HT-29 (cell line): ENCODE data around the gene INSRR. TPM values are rescaled to one million over a fixed set of nuclear protein-coding genes. Genes with fewer than 3 reads are reported as not detected.

ENCODE experiments used
- DNase-seq: peaks from one replicate; pipeline ENCODE4 v3.0.0-alpha.2; 2015; ENCODE audit warnings: low spot score
- total RNA-seq: library from RNA; depleted of rRNA; stranded (reverse); fragments of >200 nt; shearing (Covaris generic); gene quantifications from 2 replicates; pipeline ENCODE4 v1.2.3, GENCODE V29; 2014

The INSRR gene
- total RNA-seq, 1 experiment from 2014 or later: 0.03 TPM

- DNase-seq: no peak
Observed at GRCh38 chr1:156852418-156852874, 6.5 kb downstream of the INSRR start.

- DNase-seq: no peak
Observed at GRCh38 chr1:156851779-156852417, 7.0 kb downstream of the INSRR start.

DNA sequence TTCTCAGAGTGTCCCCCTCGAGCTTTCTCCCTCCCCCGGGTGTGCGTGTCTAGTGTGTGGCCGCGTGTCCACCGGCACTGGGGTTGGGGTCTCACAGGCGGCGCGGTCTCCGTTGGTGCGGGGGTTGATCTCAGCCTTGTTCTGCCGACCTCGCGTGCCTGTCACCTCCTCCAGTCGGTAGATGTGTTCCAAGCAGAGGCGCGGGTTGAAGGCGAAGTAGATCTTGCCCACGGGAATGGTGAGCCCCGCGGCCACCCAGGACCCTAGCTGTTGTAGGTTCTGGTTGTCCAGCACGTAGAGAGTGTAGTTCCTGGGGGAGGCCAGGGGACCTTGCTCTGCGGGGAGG lies 9.8 kb downstream of the INSRR start:
- no peak for DNase-seq

DNA sequence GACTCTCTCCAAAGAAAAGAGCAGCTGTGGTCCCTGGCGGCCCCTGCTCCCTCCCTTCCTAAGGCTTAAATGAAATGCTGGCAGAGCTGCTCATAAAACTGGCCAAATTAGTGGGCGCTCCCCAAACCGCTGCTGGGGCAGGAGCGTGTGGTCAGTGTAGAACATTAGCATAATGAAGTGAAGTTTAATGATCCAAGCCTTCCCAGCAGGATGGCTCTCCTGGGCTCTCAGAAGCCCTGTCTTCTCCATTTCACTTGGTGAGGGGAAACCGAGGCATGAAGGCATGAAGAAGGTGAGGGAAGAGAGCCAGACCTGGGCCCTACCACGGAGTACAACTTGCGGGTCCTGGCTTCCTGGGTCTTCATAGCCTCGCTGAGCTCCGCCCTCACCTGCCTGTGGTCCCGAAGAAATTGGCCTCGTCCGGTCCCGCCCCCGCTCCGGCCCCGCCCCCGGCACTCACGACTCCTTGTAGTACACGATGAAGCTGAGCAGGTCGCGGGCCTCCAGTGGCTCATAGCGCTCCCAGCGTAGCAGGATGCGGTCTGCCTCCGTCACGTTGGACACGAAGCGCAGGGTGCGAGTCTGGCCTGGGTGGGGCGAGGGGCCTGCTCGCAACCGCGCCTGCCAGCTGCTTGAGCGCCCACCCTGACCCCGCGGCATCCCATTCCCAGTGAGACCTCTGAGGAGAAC lies 10.3 kb downstream of the INSRR start:
- DNase-seq: no peak

DNA sequence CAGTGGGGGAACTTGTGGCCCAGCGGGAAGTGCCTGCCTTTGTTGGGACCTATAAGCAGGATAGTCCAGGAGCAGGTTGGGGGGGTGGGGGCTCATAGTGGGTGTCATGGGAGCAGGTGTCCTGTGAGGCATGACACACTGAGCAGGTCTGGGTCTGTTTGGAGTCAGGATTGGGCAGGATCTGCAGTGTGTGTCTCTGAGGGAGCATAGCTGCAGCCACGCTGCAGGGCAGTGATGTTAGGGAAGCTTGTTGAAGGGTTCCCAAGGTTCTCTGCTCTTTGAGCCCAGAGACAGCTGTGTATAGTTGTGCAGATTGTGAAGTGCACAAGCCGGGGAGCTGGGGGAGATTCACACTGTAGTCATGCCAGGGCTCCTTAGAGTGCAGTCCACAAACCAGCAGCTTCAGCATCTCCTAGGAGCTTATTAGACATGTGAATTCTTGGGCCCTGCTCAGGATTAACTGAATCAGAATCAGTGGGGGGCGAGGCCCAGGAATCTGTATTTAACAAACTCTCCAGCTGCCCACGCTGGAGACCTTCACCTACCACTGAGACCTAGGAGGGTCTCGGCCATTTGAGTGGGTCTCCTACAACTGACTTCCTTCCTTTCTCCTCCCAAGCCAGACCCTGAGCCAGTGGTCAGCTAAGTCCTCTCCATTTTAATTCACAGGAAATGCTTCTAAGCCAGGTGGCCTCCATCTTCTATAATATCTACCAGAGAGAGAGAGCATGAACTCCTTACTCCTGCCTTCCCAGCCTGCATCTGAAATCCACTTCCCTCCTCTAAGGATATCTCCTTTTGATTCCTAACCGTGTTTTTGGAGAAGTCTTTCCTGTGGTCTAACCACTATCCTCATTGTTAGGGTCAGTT lies 11.1 kb downstream of the INSRR start:
- no peak for DNase-seq

DNA sequence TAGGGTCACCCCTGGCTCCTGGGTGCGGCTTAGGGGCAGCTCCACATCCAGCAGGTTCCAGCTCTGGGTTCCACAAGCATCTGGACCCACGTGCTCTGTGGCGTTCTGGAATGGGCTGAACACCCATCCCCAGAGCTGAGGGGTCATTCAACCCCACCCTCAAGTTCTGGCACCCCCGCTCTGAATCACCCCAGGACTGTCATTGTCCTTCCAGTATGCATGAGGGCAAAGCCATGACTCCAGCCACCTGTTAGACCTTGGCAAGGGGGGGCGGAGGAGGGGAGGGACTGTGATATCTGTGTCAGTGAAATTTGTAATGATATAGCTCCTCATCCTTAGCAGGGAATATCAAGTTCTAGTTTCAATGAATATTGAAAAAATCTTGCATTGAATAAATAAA lies 12.3 kb downstream of the INSRR start:
- no peak for DNase-seq

GRCh38 chr1:156845953-156846545 lies 12.9 kb downstream of the INSRR start:
- no peak for DNase-seq

- no peak for DNase-seq
Observed at GRCh38 chr1:156845055-156845952, 13.6 kb downstream of the INSRR start.

DNA sequence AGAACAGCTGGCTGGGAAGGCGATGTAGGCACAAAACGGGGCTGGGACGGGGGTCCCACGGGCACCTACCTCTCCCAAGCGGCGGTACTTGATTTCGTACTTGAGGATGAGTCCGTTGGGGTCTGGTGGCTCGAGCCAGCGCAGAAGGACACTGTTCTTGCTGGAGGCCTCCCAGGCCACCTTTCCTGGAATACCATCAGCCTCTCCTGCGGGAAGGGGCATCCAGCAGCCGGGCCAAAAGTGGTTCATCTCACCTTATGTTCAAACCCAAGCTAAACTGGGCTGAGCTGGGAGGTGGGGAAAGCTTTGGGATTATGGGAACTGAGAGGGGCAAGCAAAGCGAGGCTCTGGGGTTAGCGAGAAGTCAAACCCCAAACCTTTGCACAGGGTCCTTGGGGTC lies 14.3 kb downstream of the INSRR start:
- DNase-seq: no peak

- DNase-seq: no peak
Observed at GRCh38 chr1:156844102-156844501, 14.8 kb downstream of the INSRR start.

- no peak for DNase-seq
Observed at GRCh38 chr1:156842618-156843300, 16.2 kb downstream of the INSRR start.

GRCh38 chr1:156841295-156841855 lies 17.5 kb downstream of the INSRR start:
- no peak for DNase-seq

- DNase-seq: no peak
Observed at GRCh38 chr1:156840898-156841279, 18.0 kb downstream of the INSRR start.

DNA sequence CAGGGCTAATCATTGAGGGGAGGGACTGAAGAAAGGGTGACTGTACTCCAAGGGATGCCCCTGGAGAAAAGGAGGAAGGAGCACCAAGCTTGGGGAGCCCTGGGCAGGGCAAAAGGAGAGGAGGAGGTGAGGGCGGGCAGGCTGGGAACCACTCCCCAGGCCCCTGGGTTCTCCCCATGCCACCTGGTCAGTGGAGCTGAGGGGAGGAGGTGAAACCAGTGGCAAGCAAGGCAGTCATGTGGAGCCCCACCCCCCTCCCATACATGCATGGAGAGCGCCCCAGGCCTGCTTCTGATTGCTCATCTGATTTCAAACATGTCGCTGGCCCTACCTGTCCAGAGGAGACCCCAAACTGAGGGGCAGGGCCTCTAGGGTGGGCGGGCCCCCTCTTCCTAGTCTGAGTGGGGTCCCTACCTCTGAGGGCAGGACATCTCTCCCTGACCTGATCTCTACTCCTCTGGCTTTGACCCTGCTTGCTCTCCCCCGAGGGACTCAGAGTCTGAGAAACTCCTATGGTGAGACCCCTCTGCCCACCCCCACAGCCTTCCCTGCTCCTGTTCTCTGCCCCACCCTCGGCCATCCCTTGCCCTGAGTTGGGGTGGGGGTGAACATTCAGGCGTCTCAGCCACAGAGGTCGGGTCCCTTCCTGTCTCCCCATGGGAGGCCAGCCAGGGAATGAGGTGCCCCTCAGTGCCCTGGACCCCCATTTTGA lies 18.6 kb downstream of the INSRR start:
- DNase-seq: no peak

DNA sequence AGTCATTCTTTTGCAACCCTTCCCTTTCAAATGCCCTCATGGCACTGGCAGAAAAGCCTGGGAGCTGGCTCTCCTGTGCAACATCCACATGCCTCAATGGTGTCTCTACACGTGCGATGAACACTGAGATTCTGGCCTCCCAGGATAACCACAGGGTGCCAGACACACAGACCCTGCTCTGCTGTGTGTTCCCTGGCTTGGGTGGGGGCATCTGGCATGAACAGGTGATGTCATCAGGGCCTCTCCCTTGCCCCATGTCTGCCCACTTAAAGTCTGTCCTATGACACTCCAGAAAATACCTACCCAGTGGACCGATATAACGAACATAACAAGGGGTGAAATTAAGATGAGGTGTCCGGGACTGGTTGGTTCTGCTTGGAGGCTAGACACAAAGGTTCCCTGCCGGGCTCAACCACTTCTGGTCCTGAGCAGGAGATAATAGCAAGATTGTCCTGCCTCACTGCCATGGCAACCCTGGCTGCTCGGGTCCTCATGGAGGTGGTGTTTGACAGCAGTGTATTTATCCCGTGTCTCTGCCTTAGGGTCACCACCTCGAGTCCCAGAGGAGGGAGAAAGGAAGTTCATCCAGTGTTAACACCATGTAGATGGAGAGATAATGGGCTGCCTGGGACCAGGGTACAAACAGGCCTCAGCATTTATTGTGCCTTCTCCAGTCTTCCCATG lies 19.3 kb downstream of the INSRR start:
- no peak for DNase-seq

DNA sequence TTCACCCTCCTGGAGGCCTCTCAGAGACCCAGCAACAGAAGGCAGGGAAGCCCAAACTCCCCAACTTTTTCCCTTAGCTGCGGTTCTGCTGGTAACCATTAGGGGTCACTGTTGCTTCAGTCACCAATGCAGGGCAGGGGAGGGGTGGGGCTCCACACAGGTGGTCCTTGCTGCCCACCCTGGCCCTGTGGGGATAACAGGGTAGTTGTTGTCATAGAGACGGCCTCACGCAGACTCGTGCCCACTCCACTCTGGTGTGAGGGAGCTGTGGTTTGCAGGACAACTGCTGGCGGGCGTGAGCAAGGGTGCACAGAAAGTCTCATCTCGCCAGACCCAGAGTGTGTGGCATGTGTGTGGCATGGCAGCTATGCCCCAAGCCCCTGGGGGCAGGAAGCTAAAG lies 19.9 kb downstream of the INSRR start:
- DNase-seq: peak; percentile 53

- no peak for DNase-seq
Observed at GRCh38 chr1:156836892-156837291, 22.0 kb downstream of the INSRR start.

DNA sequence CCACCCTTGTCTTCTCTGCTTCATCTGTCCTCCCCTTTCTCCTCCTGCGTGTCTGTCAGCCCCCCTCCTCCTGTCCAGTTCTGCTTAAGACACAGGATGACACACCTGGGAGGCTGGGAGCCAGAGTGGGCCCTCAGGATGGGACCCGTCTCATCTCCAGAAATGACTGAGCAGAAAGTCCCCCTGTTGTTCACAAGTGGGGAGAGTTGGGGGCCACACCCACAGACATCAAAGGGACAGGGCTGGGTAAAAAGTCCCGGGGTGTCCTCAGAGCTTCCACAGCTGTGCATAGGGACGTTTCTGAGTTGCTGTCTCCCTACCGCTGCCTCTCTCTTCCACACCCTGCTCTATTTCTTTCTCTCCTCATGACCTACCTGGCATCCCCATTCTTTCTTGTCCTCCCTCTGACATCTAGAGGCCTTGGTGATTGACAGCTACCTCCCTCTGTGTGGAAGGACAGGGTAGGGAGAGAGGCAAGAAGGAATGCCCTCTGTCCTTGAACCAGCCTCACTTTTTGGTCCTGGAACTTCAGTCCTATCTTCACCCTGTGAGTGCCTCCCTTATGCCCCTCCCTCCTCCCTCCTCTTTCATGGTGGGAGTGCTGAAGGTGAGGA lies 22.8 kb downstream of the INSRR start:
- DNase-seq: no peak

DNA sequence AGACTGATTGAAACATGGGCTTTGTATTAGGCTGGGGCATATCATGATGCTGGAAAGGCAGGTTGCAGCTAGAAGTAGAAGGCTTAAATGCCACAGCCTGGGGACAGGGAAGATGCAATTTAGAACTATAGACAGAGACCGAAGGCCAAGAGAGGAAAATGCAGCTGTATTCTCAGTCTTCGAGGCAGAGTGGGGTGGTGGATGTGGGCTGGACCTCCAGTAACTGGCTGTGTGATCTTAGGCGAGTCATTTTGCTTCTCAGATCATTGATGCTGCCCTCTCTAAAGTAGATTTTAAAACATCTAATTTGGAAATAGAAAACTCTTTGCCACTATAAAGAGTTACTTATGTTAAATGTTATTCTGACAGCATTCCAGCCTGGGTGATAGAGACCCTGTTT lies 24.6 kb downstream of the INSRR start:
- DNase-seq: no peak
